MM.1S (cell line): ENCODE results near the gene ZNF469.

Experiments
- EZH2phosphoT487 ChIP-seq: fragments of 300-600 bp; sonication (generic); IDR thresholded peaks from 2 replicates; pipeline ENCODE4 v1.6.1; 2018; ENCODE audit warnings: antibody characterized with exemption, low read length
- TF ChIP-seq, protein P1 (sequence below): fragments of 300-600 bp; sonication (generic); IDR thresholded peaks from 2 replicates; pipeline ENCODE4 v1.5.1; 2016; ENCODE audit warnings: antibody characterized with exemption, low read length, mixed read lengths

DNA sequence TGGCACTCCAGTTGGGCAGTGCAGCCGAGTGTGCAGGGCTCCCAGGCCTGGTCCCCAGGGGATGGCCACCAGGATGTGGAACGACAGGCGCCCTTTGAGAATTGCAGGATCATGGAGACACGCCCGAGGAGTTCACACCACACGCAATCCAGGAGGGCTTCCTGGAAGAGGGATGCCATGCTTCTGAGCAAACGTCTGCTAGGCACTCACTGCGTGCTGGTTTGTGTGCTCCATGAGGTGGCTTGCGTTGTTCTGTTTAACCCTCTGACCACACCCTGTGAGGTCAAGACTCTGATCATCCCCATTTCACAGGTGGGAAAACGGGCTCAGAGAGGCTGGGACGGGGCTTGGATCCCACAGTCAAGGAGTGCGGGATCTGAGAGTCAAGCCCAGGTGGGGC is 37.7 kb downstream of the ZNF469 start:
- TF ChIP-seq EZH2phosphoT487 = no peak
- TF ChIP-seq, protein P1, sequence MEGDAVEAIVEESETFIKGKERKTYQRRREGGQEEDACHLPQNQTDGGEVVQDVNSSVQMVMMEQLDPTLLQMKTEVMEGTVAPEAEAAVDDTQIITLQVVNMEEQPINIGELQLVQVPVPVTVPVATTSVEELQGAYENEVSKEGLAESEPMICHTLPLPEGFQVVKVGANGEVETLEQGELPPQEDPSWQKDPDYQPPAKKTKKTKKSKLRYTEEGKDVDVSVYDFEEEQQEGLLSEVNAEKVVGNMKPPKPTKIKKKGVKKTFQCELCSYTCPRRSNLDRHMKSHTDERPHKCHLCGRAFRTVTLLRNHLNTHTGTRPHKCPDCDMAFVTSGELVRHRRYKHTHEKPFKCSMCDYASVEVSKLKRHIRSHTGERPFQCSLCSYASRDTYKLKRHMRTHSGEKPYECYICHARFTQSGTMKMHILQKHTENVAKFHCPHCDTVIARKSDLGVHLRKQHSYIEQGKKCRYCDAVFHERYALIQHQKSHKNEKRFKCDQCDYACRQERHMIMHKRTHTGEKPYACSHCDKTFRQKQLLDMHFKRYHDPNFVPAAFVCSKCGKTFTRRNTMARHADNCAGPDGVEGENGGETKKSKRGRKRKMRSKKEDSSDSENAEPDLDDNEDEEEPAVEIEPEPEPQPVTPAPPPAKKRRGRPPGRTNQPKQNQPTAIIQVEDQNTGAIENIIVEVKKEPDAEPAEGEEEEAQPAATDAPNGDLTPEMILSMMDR = no peak
